DOHH2 (cell line): ENCODE results near the gene ARPC5L.
A peak's percentile ranks its signal among the peaks of the same experiment; 100 is the strongest.

Experiments used
- H3F3A ChIP-seq: fragments of 200-600 bp; sonication (generic), shearing (Covaris generic); 2 replicates; pipeline ENCODE4 v1.6.0; 2016; ENCODE audit warnings: antibody characterized with exemption, mild to moderate bottlenecking; ENCODE audit not compliant: control insufficient read depth, insufficient read depth
- H3K27ac ChIP-seq: fragments of 200-600 bp; sonication (generic); 2 replicates; pipeline ENCODE4 v1.5.1; 2014; ENCODE audit warnings: low read depth, mild to moderate bottlenecking, low read length, moderate library complexity
- H3K27me3 ChIP-seq: fragments of 200-600 bp; sonication (generic); 2 replicates; pipeline ENCODE4 v1.6.1; 2014; ENCODE audit warnings: mild to moderate bottlenecking, low read length, mixed read lengths; ENCODE audit not compliant: control insufficient read depth
- H3K36me3 ChIP-seq: fragments of 200-600 bp; sonication (generic); 2 replicates; pipeline ENCODE4 v1.6.1; 2014; ENCODE audit warnings: mild to moderate bottlenecking, low read length, moderate library complexity, mixed read lengths; ENCODE audit not compliant: control insufficient read depth
- H3K4me1 ChIP-seq: fragments of 200-600 bp; sonication (generic); 2 replicates; pipeline ENCODE4 v1.6.1; 2014; ENCODE audit warnings: mild to moderate bottlenecking, low read length, mixed read lengths; ENCODE audit not compliant: control insufficient read depth
- H3K4me2 ChIP-seq: fragments of 200-600 bp; sonication (generic); 2 replicates; pipeline ENCODE4 v1.6.0; 2014; ENCODE audit warnings: mild to moderate bottlenecking, low read length, moderate library complexity
- H3K4me3 ChIP-seq: fragments of 200-600 bp; sonication (generic); 2 replicates; pipeline ENCODE4 v1.5.1; 2014; ENCODE audit warnings: mild to moderate bottlenecking, low read length, mixed read lengths
- H3K79me2 ChIP-seq: fragments of 200-600 bp; sonication (generic); 2 replicates; pipeline ENCODE4 v1.6.1; 2014; ENCODE audit warnings: mild to moderate bottlenecking, low read length, mixed read lengths; ENCODE audit not compliant: control insufficient read depth
- H3K9me2 ChIP-seq: fragments of 200-600 bp; sonication (generic); replicated peaks from 2 replicates; pipeline ENCODE4 v1.6.1; 2014; ENCODE audit warnings: mild to moderate bottlenecking, low read length, mixed read lengths; ENCODE audit not compliant: control insufficient read depth
- H3K9me3 ChIP-seq: fragments of 200-600 bp; sonication (generic); 2 replicates; pipeline ENCODE4 v1.6.1; 2014; ENCODE audit warnings: antibody characterized with exemption, low read length, mixed read lengths; ENCODE audit not compliant: control insufficient read depth, insufficient read depth
- H4K20me1 ChIP-seq: fragments of 200-600 bp; sonication (generic); 2 replicates; pipeline ENCODE4 v1.6.0; 2014; ENCODE audit warnings: low read depth, mild to moderate bottlenecking, antibody characterized with exemption, low read length, moderate library complexity; ENCODE audit not compliant: control insufficient read depth, insufficient read depth
- EZH2phosphoT487 ChIP-seq: fragments of 200-600 bp; sonication (generic); IDR thresholded peaks from 2 replicates; pipeline ENCODE4 v1.6.1; 2017; ENCODE audit warnings: borderline replicate concordance, mild to moderate bottlenecking, antibody characterized with exemption, low read length, moderate library complexity, mixed read lengths
- TF ChIP-seq, protein P1 (sequence below): fragments of 200-600 bp; sonication (generic); IDR thresholded peaks from one replicate; pipeline ENCODE4 v1.5.1; 2014; ENCODE audit warnings: antibody characterized with exemption, mild to moderate bottlenecking, low read depth, low read length; ENCODE audit not compliant: poor library complexity, severe bottlenecking

Gene ARPC5L

DNA sequence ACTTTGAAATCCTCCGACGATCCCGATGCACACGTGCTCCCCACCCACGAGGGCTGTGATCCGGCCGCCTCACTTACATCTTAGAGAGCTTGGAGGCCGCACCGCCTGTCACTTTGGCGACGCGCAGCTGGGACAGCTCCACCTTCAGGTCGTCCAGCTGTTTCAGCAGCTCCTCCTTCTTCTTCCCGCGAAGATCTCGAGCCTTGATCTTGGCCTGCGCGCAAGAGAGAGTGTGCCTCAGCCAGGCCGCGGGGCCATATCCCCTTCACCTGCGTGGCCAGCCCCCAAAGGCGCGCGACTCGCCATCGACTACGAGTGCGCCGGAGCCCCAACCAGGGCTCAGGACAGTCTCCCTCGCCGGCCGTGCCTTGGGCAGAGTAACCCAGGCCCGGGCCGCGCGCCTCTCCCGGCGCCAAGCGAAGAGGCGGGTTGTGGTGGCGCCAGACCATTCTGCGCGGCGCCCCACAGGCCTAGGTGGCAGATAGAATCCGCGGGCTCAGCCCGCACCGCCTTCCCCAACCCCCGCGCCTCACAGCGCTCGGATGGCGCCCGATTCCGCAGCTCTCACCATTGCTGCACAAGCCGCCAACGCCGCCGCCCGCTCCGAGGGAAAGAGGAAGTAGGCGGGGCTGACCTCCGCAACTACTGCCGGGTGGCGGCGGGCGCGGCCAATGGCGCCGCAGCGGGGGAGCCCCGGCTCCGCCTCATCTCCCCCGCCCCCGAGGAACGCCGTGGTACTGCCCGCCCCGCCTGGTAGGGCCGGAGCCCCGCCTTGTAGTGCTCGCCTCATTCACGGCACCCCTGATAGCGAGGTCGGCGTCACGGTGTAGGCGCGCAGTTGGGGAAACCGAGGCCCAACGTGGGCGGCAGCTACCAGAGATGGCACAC is at the start of gene ARPC5L, which contains the start of gene RPL35:
ARPC5L (plus strand) TSS at position 789 of the 888 bp plus-strand sequence. CDS start 7,161 bp downstream, outside the sequence.
RPL35 (minus strand) TSS at position 616 of the 888 bp plus-strand sequence; CDS start at position 571, 45 bp downstream.
- peak within 1 kb of the TSS; percentile 77 for H3K4me3 ChIP-seq
- H3K4me1 ChIP-seq = peaks cover 28% of the 10 kb centered on the region
- H4K20me1 ChIP-seq = peaks cover 32% of the 10 kb centered on the region
- peaks cover 51% of the 10 kb centered on the region for H3K36me3 ChIP-seq
- H3K4me2 ChIP-seq = peak within 1 kb of the TSS; percentile 76
- H3F3A ChIP-seq = peaks cover 39% of the 10 kb centered on the region
- no peaks in the 10 kb centered on the region for H3K9me3 ChIP-seq
- H3K9me2 ChIP-seq = no peaks in the 10 kb centered on the region
- H3K27ac ChIP-seq = peak within 1 kb of the TSS; percentile 79
- H3K79me2 ChIP-seq = peaks cover 41% of the 10 kb centered on the region
- TF ChIP-seq EZH2phosphoT487 = no peak
- TF ChIP-seq, protein P1, sequence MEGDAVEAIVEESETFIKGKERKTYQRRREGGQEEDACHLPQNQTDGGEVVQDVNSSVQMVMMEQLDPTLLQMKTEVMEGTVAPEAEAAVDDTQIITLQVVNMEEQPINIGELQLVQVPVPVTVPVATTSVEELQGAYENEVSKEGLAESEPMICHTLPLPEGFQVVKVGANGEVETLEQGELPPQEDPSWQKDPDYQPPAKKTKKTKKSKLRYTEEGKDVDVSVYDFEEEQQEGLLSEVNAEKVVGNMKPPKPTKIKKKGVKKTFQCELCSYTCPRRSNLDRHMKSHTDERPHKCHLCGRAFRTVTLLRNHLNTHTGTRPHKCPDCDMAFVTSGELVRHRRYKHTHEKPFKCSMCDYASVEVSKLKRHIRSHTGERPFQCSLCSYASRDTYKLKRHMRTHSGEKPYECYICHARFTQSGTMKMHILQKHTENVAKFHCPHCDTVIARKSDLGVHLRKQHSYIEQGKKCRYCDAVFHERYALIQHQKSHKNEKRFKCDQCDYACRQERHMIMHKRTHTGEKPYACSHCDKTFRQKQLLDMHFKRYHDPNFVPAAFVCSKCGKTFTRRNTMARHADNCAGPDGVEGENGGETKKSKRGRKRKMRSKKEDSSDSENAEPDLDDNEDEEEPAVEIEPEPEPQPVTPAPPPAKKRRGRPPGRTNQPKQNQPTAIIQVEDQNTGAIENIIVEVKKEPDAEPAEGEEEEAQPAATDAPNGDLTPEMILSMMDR = peak; percentile 48
- H3K27me3 ChIP-seq = no peaks in the 10 kb centered on the region

DNA sequence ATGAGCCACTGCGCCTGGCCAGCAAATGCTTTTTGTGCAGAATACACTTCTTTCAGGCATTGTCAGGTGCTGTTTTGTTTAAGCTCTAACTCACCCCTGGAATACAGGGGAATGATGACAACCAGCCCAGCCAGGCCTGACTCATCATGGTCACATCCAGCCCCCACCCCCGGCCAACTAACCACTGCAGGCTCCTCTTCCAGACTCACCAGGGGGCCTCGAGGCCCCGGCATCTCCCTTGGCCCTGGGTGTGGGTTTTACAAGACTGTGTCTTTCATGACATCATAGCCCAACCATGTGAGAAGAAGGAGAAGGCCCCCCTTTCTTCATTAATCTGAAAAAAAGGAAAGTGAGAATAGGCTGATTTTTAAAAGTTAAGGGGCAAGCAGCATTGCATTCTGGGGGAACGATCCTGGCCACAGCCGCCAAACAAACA is 49.5 kb upstream of the ARPC5L start:
- no peaks in the 10 kb centered on the region for H3K9me3 ChIP-seq
- no peaks in the 10 kb centered on the region for H3K36me3 ChIP-seq
- H3K9me2 ChIP-seq = no peaks in the 10 kb centered on the region
- no peaks in the 10 kb centered on the region for H3F3A ChIP-seq
- peaks cover 12% of the 10 kb centered on the region for H3K27me3 ChIP-seq
- no peak overlapping the region for H3K4me2 ChIP-seq
- no peak for TF ChIP-seq EZH2phosphoT487
- TF ChIP-seq, protein P1 = no peak
- H3K4me1 ChIP-seq = no peaks in the 10 kb centered on the region
- no peaks in the 10 kb centered on the region for H3K79me2 ChIP-seq
- H4K20me1 ChIP-seq = no peaks in the 10 kb centered on the region
- no peak overlapping the region for H3K27ac ChIP-seq
- no peak overlapping the region for H3K4me3 ChIP-seq

DNA sequence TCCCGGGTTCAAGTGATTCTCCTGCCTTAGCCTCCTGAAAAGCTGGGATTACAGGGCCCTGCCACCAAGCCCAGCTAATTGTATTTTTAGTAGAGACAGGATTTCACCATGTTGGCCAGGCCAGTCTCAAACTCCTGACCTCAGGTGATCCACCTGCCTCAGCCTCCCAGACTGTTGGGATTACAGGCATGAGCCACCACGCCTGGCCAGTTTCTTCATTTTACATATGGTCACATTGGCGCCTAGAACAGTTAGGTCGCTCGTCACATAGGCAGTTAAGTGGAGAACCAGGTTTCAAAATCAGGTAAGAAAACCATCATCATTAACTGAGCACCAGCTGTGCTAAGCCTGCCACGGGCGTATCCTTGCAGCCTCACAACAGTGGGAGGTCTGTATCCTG is 48.9 kb upstream of the ARPC5L start:
- Histone ChIP-seq H3K36me3 (no peaks in the 10 kb centered on the region), H3F3A (no peaks in the 10 kb centered on the region), H3K9me3 (no peaks in the 10 kb centered on the region), H3K79me2 (no peaks in the 10 kb centered on the region), H3K4me3 (no peak overlapping the region), H3K9me2 (no peaks in the 10 kb centered on the region), H3K27ac (no peak overlapping the region), H3K4me2 (no peak overlapping the region), H4K20me1 (no peaks in the 10 kb centered on the region), H3K27me3 (peaks cover 13% of the 10 kb centered on the region), H3K4me1 (peaks cover under 1% of the 10 kb centered on the region)
- no peak for TF ChIP-seq EZH2phosphoT487
- TF ChIP-seq, protein P1 = no peak
